Fibroblast of gingiva (primary cell): ENCODE measurements around the gene MYBPC2.
"Not testable (repeated sequence)": the region's sequence is repeated elsewhere in the genome, so short reads cannot be mapped to it uniquely, and the experiment has no call there.

Source experiments
- DNase-seq: peaks from one replicate; pipeline ENCODE4 v3.0.0-alpha.2; 2011; ENCODE audit warnings: low read depth

MYBPC2 gene

GRCh38 chr19:50428772-50429463 is 3.8 kb upstream of the MYBPC2 start:
- DNase-seq: no peak

GRCh38 chr19:50430888-50431342 is 1.8 kb upstream of the MYBPC2 start:
- DNase-seq: no peak

GRCh38 chr19:50431343-50432220 is 1.1 kb upstream of the MYBPC2 start:
- DNase-seq: peak; percentile 47

- DNase-seq: no peak
These were observed 799 bp downstream of the MYBPC2 start for GRCh38 chr19:50433201-50434180.

- no peak for DNase-seq
These were observed 1.8 kb downstream of the MYBPC2 start for GRCh38 chr19:50434525-50434924.

- DNase-seq: no peak
These were observed 2.5 kb downstream of the MYBPC2 start for GRCh38 chr19:50435221-50435620.

- DNase-seq: no peak
These were observed 2.9 kb downstream of the MYBPC2 start for GRCh38 chr19:50435627-50436026.

- no peak for DNase-seq
These were observed 5.3 kb downstream of the MYBPC2 start for GRCh38 chr19:50437862-50438449.

- DNase-seq: not testable (repeated sequence)
These were observed 6.4 kb downstream of the MYBPC2 start for GRCh38 chr19:50439130-50439529.

- no peak for DNase-seq
These were observed 11.4 kb downstream of the MYBPC2 start for GRCh38 chr19:50444059-50444458.

- DNase-seq: no peak
These were observed 14.4 kb downstream of the MYBPC2 start for GRCh38 chr19:50447053-50447452.

- no peak for DNase-seq
These were observed 15.1 kb downstream of the MYBPC2 start for GRCh38 chr19:50447750-50448149.

GRCh38 chr19:50449236-50449899 is 16.7 kb downstream of the MYBPC2 start:
- DNase-seq: no peak

GRCh38 chr19:50450369-50451222 is 17.9 kb downstream of the MYBPC2 start:
- DNase-seq: no peak

- DNase-seq: no peak
These were observed 18.5 kb downstream of the MYBPC2 start for GRCh38 chr19:50451223-50451534.

- DNase-seq: no peak
These were observed 20.6 kb downstream of the MYBPC2 start for GRCh38 chr19:50453243-50453642.

GRCh38 chr19:50455992-50456391 is 23.3 kb downstream of the MYBPC2 start:
- no peak for DNase-seq

- no peak for DNase-seq
These were observed 24.6 kb downstream of the MYBPC2 start for GRCh38 chr19:50457300-50457699.

- DNase-seq: peak; percentile 29
These were observed 25.8 kb downstream of the MYBPC2 start for GRCh38 chr19:50458396-50459066.

- DNase-seq: no peak
These were observed 26.4 kb downstream of the MYBPC2 start for GRCh38 chr19:50459067-50459456.
